NCI-H1417 (cell line): Measurements from ENCODE around the gene NT5E.
A peak's percentile ranks its signal among the peaks of the same experiment; 100 is the strongest.
"Not testable (repeated sequence)": the region's sequence is repeated elsewhere in the genome, so short reads cannot be mapped to it uniquely, and the experiment has no call there.

ENCODE experiments used
- DNase-seq, 3 experiments: peaks; one replicate each; lab custom pipeline; 2025; lab: John Stamatoyannopoulos, UW

The NT5E gene

GRCh38 chr6:85449818-85450759, at the start of gene NT5E:
Gene NT5E, plus strand, starts transcription at chr6:85450083. Its CDS starts 57 bp downstream, at chr6:85450140.
- no peak for DNase-seq

- no peak for DNase-seq
Measured at GRCh38 chr6:85400331-85400730, 49.6 kb upstream of the NT5E start.

- peak in 1 of 3 experiments; percentile 43 for DNase-seq
Measured at GRCh38 chr6:85401186-85402021, 48.5 kb upstream of the NT5E start.

GRCh38 chr6:85402071-85402470, 47.8 kb upstream of the NT5E start:
- peak in 1 of 3 experiments; percentile 43 for DNase-seq

GRCh38 chr6:85402922-85403321, 47.0 kb upstream of the NT5E start:
- no peak for DNase-seq

- no peak for DNase-seq
Measured at GRCh38 chr6:85403331-85404015, 46.4 kb upstream of the NT5E start.

- DNase-seq = not testable (repeated sequence)
Measured at GRCh38 chr6:85404016-85404563, 45.8 kb upstream of the NT5E start.

GRCh38 chr6:85404564-85405174, 45.2 kb upstream of the NT5E start:
- no peak for DNase-seq

GRCh38 chr6:85405175-85405852, 44.6 kb upstream of the NT5E start:
- peak in 1 of 3 experiments; percentile 11 for DNase-seq

- no peak for DNase-seq
Measured at GRCh38 chr6:85405853-85406198, 44.1 kb upstream of the NT5E start.

GRCh38 chr6:85406641-85407075, 43.2 kb upstream of the NT5E start:
- DNase-seq = no peak

GRCh38 chr6:85408039-85408438, 41.8 kb upstream of the NT5E start:
- no peak for DNase-seq

- DNase-seq = no peak
Measured at GRCh38 chr6:85412911-85413430, 36.9 kb upstream of the NT5E start.

GRCh38 chr6:85416049-85416448, 33.8 kb upstream of the NT5E start:
- DNase-seq = no peak

GRCh38 chr6:85416766-85417165, 33.1 kb upstream of the NT5E start:
- no peak for DNase-seq

- no peak for DNase-seq
Measured at GRCh38 chr6:85417336-85417735, 32.5 kb upstream of the NT5E start.

- no peak for DNase-seq
Measured at GRCh38 chr6:85418059-85418458, 31.8 kb upstream of the NT5E start.

- no peak for DNase-seq
Measured at GRCh38 chr6:85419046-85419759, 30.7 kb upstream of the NT5E start.

- no peak for DNase-seq
Measured at GRCh38 chr6:85420551-85420950, 29.3 kb upstream of the NT5E start.

- no peak for DNase-seq
Measured at GRCh38 chr6:85421181-85421580, 28.7 kb upstream of the NT5E start.
